Endothelial cell of umbilical vein (primary cell): Measurements from ENCODE around the gene LGALS14. TPM values are rescaled to one million over a fixed set of nuclear protein-coding genes. Genes with fewer than 3 reads are reported as not detected.

Experiments used
- BruUV-seq: library from RNA; stranded (reverse); fragments of 400-500 nt; replicated peaks from 2 replicates; lab custom pipeline; 2021; lab: Mats Ljungman, UMichigan
- CTCF ChIA-PET: fragments of 300-600, 350-600 bp; sonication (Branson Sonifier 250); formaldehyde crosslinking; loops from one replicate; lab custom pipeline; 2021; ENCODE audit warnings: antibody characterized with exemption, inconsistent platforms; lab: Charles Lee
- POLR2A ChIA-PET: fragments of 300-600, 350-600 bp; sonication (Branson Sonifier 250); formaldehyde crosslinking; loops from one replicate; lab custom pipeline; 2021; ENCODE audit warnings: antibody characterized with exemption, inconsistent platforms; lab: Charles Lee
- DNase-seq: peaks from one replicate; pipeline ENCODE4 v3.0.0-alpha.2; 2011; ENCODE audit warnings: low read depth, low spot score
- FAIRE-seq: peaks from 2 replicates; lab custom pipeline; 2011; peaks lifted over from hg19 to GRCh38; lab: Jason Lieb, UNC
- H2AFZ ChIP-seq: 2 replicates; pipeline ENCODE4 v1.6.0; 2012; ENCODE audit warnings: low read depth, low read length, control low read depth, inconsistent platforms
- H3K27ac ChIP-seq: 2 replicates; pipeline ENCODE4 v1.5.1; 2011; ENCODE audit warnings: low read depth, mild to moderate bottlenecking, control low read depth, low read length, moderate library complexity; ENCODE audit not compliant: insufficient read depth
- H3K27me3 ChIP-seq, 2 experiments: 2 replicates each; pipeline versions ENCODE4 v1.6.0 to v1.6.1; 2011; ENCODE audit warnings: low read length in 2 of 2, mixed read lengths in 1 of 2; ENCODE audit not compliant: control insufficient read depth in 2 of 2, insufficient read depth in 2 of 2
- H3K36me3 ChIP-seq, 2 experiments: 2 replicates in 1 of 2; 3 replicates in 1 of 2; pipeline ENCODE4 v1.5.1; 2011; ENCODE audit warnings: low read length in 2 of 2, mild to moderate bottlenecking in 1 of 2, moderate library complexity in 1 of 2; ENCODE audit not compliant: control insufficient read depth in 2 of 2, insufficient read depth in 2 of 2; ENCODE audit errors: extremely low read depth in 1 of 2
- H3K4me1 ChIP-seq: 3 replicates; pipeline ENCODE4 v1.5.1; 2011; ENCODE audit warnings: mild to moderate bottlenecking, low read length; ENCODE audit not compliant: control insufficient read depth, insufficient read depth; ENCODE audit errors: extremely low read depth
- H3K4me2 ChIP-seq: 2 replicates; pipeline ENCODE4 v1.6.1; 2011; ENCODE audit warnings: low read length, control low read depth, mixed read lengths; ENCODE audit not compliant: insufficient read depth
- H3K4me3 ChIP-seq, 3 experiments: fragments of 200-600 bp in 1 of 3; sonication (generic), shearing (Covaris generic) in 1 of 3; replicated peaks in 1 of 3; 2 replicates each; pipeline ENCODE4 v1.5.1; 2011 to 2016; ENCODE audit warnings: control low read depth in 3 of 3, low read length in 3 of 3, mild to moderate bottlenecking in 2 of 3, inconsistent platforms in 1 of 3, low read depth in 1 of 3, moderate library complexity in 1 of 3; ENCODE audit not compliant: insufficient read depth in 1 of 3
- H3K79me2 ChIP-seq: 2 replicates; pipeline ENCODE4 v1.6.0; 2012; ENCODE audit warnings: low read length, inconsistent platforms; ENCODE audit not compliant: control insufficient read depth, insufficient read depth
- H3K9ac ChIP-seq: replicated peaks from 2 replicates; pipeline ENCODE3; 2011; ENCODE audit warnings: low read length, control low read depth; ENCODE audit not compliant: insufficient read depth; ENCODE audit errors: extremely low read depth
- H3K9me1 ChIP-seq: replicated peaks from 3 replicates; pipeline ENCODE4 v1.6.0; 2011; ENCODE audit warnings: mild to moderate bottlenecking, low read length; ENCODE audit not compliant: control insufficient read depth, insufficient read depth; ENCODE audit errors: extremely low read depth
- H3K9me3 ChIP-seq: replicated peaks from 2 replicates; pipeline ENCODE4 v1.5.1; 2012; ENCODE audit warnings: low read length, inconsistent platforms; ENCODE audit not compliant: control insufficient read depth, insufficient read depth
- H4K20me1 ChIP-seq: replicated peaks from 2 replicates; pipeline ENCODE3; 2011; ENCODE audit warnings: mild to moderate bottlenecking, low read length; ENCODE audit not compliant: control insufficient read depth, insufficient read depth; ENCODE audit errors: extremely low read depth
- EZH2 ChIP-seq: IDR thresholded peaks from 2 replicates; pipeline ENCODE4 v1.6.1; 2012; ENCODE audit warnings: borderline replicate concordance, low read depth, mild to moderate bottlenecking, moderate library complexity, low read length, inconsistent platforms; ENCODE audit not compliant: severe bottlenecking
- FOS ChIP-seq: IDR thresholded peaks from 2 replicates; pipeline ENCODE4 v1.6.1; 2011; ENCODE audit warnings: mild to moderate bottlenecking, low read length, moderate library complexity, borderline replicate concordance; ENCODE audit not compliant: insufficient read depth
- GATA2 ChIP-seq: IDR thresholded peaks from 2 replicates; pipeline ENCODE4 v1.7.0; 2011; ENCODE audit warnings: low read depth, mild to moderate bottlenecking, moderate library complexity, mixed read lengths, low read length; ENCODE audit not compliant: insufficient read length, insufficient read depth
- JUN ChIP-seq: IDR thresholded peaks from 2 replicates; pipeline ENCODE4 v1.6.1; 2011; ENCODE audit warnings: borderline replicate concordance, low read depth; ENCODE audit not compliant: insufficient read length, insufficient read depth
- MYC ChIP-seq: IDR thresholded peaks from one replicate; pipeline ENCODE4 v1.6.1; 2011; ENCODE audit warnings: mild to moderate bottlenecking, low read depth, low read length
- POLR2AphosphoS5 ChIP-seq: IDR thresholded peaks from 2 replicates; pipeline ENCODE4 v1.6.1; 2012; ENCODE audit warnings: low read depth, mild to moderate bottlenecking, control low read depth, low read length, moderate library complexity; ENCODE audit not compliant: insufficient read depth
- dilution Hi-C: fragments of 300-500 bp; cut with MboI; formaldehyde crosslinking; loops from one replicate; pipeline ENCODE4 v1.15.0; 2019; ENCODE audit warnings: low sequenced_read_pairs; ENCODE audit not compliant: extremely low pct_ligation_motif_present
- intact Hi-C: fragments of 100-400 bp; cut with micrococcal nuclease; formaldehyde crosslinking; loops from one replicate; pipeline ENCODE4 v1.10.0; 2022
- polyA plus RNA-seq, 4 experiments: library from polyadenylated mRNA; depleted of rRNA in 3 of 4; stranded (reverse) in 3 of 4; unstranded in 1 of 4; fragments of >200 nt; gene quantifications; 2 replicates each; pipeline versions ENCODE4 v1.2.1 to v1.2.3, GENCODE V29; 2011 to 2012; ENCODE audit warnings: missing spikeins in 1 of 4
- total RNA-seq: library from RNA; stranded (reverse); gene quantifications from 2 replicates; pipeline ENCODE4 v1.2.3, GENCODE V29; 2021
- TF ChIP-seq, protein P1 (sequence below), 2 donors: IDR thresholded peaks; 1 replicate in 1 of 2; 2 replicates in 1 of 2; pipeline ENCODE4 v1.5.1; 2011; ENCODE audit warnings: low read length in 2 of 2, mild to moderate bottlenecking in 2 of 2, moderate library complexity in 2 of 2, control low read depth in 1 of 2, inconsistent platforms in 1 of 2, low read depth in 1 of 2; ENCODE audit not compliant: insufficient read depth in 1 of 2; ENCODE audit errors: extremely low read depth in 1 of 2
- TF ChIP-seq, protein P2 (sequence below): IDR thresholded peaks from 2 replicates; pipeline ENCODE4 v1.6.1; 2011; ENCODE audit not compliant: insufficient read depth, insufficient read length

Gene LGALS14
- total and polyA plus RNA-seq, 2 donors (not counting 3 experiments of a cell fraction or from before 2014, with no cell fraction given) = not detected

DNA sequence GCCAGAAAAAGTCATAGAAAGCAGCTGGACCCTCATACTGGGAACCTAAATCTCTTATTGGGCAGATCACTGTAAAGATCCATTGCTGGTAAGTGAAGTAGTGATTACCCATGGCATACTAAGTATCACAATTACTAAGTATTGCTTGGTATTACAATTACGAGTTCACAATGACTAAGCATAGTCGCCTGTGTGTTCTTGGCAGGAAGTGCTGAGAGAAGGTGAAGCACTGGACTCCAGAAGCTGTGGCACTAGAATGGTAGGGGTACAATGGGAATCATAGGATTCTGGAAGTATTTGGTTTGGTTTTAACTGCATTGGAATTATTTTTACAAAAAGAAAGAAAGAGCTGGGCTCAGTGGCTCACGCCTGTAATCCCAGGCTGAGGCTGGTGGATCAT, 28.3 kb upstream of the LGALS14 start:
- H3K4me3 ChIP-seq = no peak overlapping the region
- no peaks in the 10 kb centered on the region for H3K36me3 ChIP-seq
- no TSS peak for BruUV-seq
- POLR2A ChIA-PET = no interaction called here
- no peak overlapping the region for H3K27ac ChIP-seq
- peaks cover 3 to 5% of the 10 kb centered on the region in 2 experiments for H3K27me3 ChIP-seq
- DNase-seq (no peak), FAIRE-seq (no peak)
- no peak overlapping the region for H3K9ac ChIP-seq
- H3K4me2 ChIP-seq = no peak overlapping the region
- no peaks in the 10 kb centered on the region for H4K20me1 ChIP-seq
- intact Hi-C loops = no loop called here
- dilution Hi-C loops = loop anchor here (10.0 kb wide), 1 partner anchor 111 kb away; no protein-coding TSS in a partner anchor
- H3K4me1 ChIP-seq = no peaks in the 10 kb centered on the region
- no peak overlapping the region for H2AFZ ChIP-seq
- H3K79me2 ChIP-seq = no peaks in the 10 kb centered on the region
- CTCF ChIA-PET = interaction anchor here (1.2 kb wide), 1 partner anchor 125 kb away, joined by 4 read pairs; no protein-coding TSS in a partner anchor
- H3K9me1 ChIP-seq = no peaks in the 10 kb centered on the region
- TF ChIP-seq EZH2 = no peak
- TF ChIP-seq POLR2AphosphoS5 = no peak
- TF ChIP-seq JUN = no peak
- no peak for TF ChIP-seq FOS
- TF ChIP-seq, protein P1, sequence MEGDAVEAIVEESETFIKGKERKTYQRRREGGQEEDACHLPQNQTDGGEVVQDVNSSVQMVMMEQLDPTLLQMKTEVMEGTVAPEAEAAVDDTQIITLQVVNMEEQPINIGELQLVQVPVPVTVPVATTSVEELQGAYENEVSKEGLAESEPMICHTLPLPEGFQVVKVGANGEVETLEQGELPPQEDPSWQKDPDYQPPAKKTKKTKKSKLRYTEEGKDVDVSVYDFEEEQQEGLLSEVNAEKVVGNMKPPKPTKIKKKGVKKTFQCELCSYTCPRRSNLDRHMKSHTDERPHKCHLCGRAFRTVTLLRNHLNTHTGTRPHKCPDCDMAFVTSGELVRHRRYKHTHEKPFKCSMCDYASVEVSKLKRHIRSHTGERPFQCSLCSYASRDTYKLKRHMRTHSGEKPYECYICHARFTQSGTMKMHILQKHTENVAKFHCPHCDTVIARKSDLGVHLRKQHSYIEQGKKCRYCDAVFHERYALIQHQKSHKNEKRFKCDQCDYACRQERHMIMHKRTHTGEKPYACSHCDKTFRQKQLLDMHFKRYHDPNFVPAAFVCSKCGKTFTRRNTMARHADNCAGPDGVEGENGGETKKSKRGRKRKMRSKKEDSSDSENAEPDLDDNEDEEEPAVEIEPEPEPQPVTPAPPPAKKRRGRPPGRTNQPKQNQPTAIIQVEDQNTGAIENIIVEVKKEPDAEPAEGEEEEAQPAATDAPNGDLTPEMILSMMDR (IDR thresholded peaks at IDR 0.05; ENCODE audit: extremely low read depth in 1 of 2, insufficient read depth in 1 of 2, low read depth in 1 of 2, low read length in 2 of 2) = no peak
- TF ChIP-seq, protein P2, sequence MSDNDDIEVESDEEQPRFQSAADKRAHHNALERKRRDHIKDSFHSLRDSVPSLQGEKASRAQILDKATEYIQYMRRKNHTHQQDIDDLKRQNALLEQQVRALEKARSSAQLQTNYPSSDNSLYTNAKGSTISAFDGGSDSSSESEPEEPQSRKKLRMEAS = no peak
- TF ChIP-seq GATA2 = no peak
- TF ChIP-seq MYC = no peak
- no peaks in the 10 kb centered on the region for H3K9me3 ChIP-seq
